Stomach (tissue), 9 donors: ENCODE measurements around the gene KCNT1. TPM values are rescaled to one million over a fixed set of nuclear protein-coding genes. Genes with fewer than 3 reads are reported as not detected.

Source experiments
- DNase-seq, 2 donors: peaks; one replicate each; pipeline versions ENCODE4 v3.0.0 to v3.0.0-alpha.2; 2013 to 2019
- H3K27ac ChIP-seq, 5 donors: fragments of 200-600 bp in 4 of 5; sonication (generic) in 4 of 5; one replicate each; pipeline ENCODE4 v1.5.1; 2013 to 2019; ENCODE audit warnings: mild to moderate bottlenecking in 1 of 5, moderate library complexity in 1 of 5
- H3K27me3 ChIP-seq, 3 donors: fragments of 200-600 bp; sonication (generic); one replicate each; pipeline ENCODE4 v1.5.1; 2017 to 2019; ENCODE audit warnings: mixed run types in 1 of 3
- H3K36me3 ChIP-seq, 4 donors: fragments of 200-600 bp; sonication (generic); 1 replicate in 3 of 4; 2 replicates in 1 of 4; pipeline ENCODE4 v1.5.1; 2016 to 2019
- H3K4me1 ChIP-seq, 4 donors: fragments of 200-600 bp; sonication (generic); one replicate each; pipeline ENCODE4 v1.5.1; 2016 to 2019
- H3K4me3 ChIP-seq, 4 donors: fragments of 200-600 bp; sonication (generic) in 3 of 4; one replicate each; pipeline ENCODE4 v1.5.1; 2016 to 2019; ENCODE audit warnings: mild to moderate bottlenecking in 1 of 4
- H3K9me3 ChIP-seq, 4 donors: fragments of 200-600 bp; sonication (generic); one replicate each; pipeline ENCODE4 v1.5.1; 2016 to 2019
- EP300 ChIP-seq: sonication (generic); formaldehyde crosslinking; IDR thresholded peaks from one replicate; pipeline ENCODE4 v1.6.1; 2017; ENCODE audit warnings: antibody characterized with exemption
- POLR2A ChIP-seq, 4 donors: fragments of 450-650 bp; IDR thresholded peaks; one replicate each; pipeline ENCODE4 v1.6.1; 2016; ENCODE audit warnings: antibody characterized with exemption in 4 of 4, control low read depth in 2 of 4, mild to moderate bottlenecking in 1 of 4, moderate library complexity in 1 of 4
- POLR2AphosphoS5 ChIP-seq, 3 donors: sonication (generic); formaldehyde crosslinking; IDR thresholded peaks; one replicate each; pipeline ENCODE4 v1.6.1; 2016; ENCODE audit warnings: antibody characterized with exemption in 3 of 3
- WGBS, 5 donors: extraction: QIAGEN DNeasy Blood & Tissue Kit in 3 of 5; methylation state at CpG; one replicate each; pipeline versions ENCODE4 v1.1.5 to v1.1.7; 2013 to 2018; 5-methylcytosine and 5-hydroxymethylcytosine counted together
- intact Hi-C: fragments of 100-400 bp; cut with DNase I; formaldehyde crosslinking; loops from one replicate; pipeline ENCODE4 v1.15.1; 2023; ENCODE audit warnings: low total_unique reads
- polyA plus RNA-seq, 3 donors: library from polyadenylated mRNA; stranded (reverse); fragments of 200-250 nt; gene quantifications; one replicate each; pipeline ENCODE4 v1.2.3, GENCODE V29; 2013
- total RNA-seq, 5 donors: library from RNA; depleted of rRNA; stranded (reverse); fragments of >200 nt; gene quantifications; one replicate each; pipeline versions ENCODE4 v1.1.0 to v1.2.3, GENCODE V29; 2014 to 2016
- TF ChIP-seq, protein P1 (sequence below), 7 experiments: fragments of 450-650 bp in 4 of 7; fragments of 200-600 bp in 3 of 7; sonication (generic) in 3 of 7; IDR thresholded peaks; one replicate each; pipeline ENCODE4 v1.5.1; 2016 to 2019; ENCODE audit warnings: antibody characterized with exemption in 7 of 7, control low read depth in 2 of 7, mild to moderate bottlenecking in 1 of 7
- donor health status: healthy with polysubstance abuse.
- donor health status: Bipolar disorder and iron deficiency.
- donor health status: healthy.

The KCNT1 gene
- total and polyA plus RNA-seq, 8 donors = 0.10 to 12.9 (median 0.37) TPM; not detected in 4

DNA sequence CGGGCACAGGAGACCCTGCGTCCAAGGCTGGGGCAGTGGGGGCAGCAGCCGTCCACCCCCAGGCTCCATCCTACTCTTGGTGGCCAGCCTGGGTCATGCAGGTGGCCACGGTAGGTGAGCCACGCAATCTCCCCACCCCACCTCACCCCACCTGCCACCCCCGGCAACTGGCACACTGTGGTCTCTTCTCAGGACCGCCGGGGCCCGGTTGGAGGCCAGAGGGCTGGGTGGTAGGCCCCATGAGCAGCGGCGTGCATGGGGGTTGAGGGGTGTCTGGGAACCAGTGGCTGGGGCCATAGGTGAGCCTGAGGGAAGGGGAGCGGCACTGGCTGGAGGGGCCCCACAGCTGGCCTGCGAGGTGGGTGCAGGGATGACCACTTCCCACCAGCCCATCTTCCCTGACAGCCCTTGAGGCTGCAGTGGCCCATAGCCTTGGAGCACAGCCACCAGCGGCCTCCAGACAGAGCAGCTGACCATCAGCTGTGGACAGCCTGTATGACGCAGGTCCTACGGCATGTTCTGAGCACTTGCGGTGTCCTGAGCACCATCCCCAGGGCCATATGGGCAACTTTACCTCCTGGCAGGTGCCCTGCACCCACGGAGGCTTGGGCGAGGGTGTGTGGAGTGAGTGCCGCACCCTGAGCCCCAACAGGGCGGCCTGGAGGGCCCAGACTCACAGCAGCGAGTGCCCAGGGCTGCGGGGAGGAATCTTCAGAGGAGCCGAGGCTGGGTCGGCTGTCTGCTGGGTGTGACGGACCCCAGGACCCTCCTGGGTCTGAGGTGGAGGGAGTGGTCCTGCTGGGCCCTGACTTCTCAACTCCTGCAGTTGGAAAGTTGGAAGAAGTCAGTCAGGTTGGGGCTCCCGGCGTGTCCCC lies 47.4 kb downstream of the KCNT1 start:
- H3K36me3 ChIP-seq = no peaks in the 10 kb centered on the region
- H3K4me3 ChIP-seq = no peak overlapping the region
- no peaks in the 10 kb centered on the region for H3K9me3 ChIP-seq
- H3K4me1 ChIP-seq = no peaks in the 10 kb centered on the region
- intact Hi-C loops = no loop called here
- H3K27ac ChIP-seq = no peak overlapping the region
- TF ChIP-seq POLR2AphosphoS5 (IDR thresholded peaks at IDR 0.05) = no peak
- peaks cover 0 to 63% (median 3%) of the 10 kb centered on the region in 3 donors for H3K27me3 ChIP-seq
- 78 to 85% (median 83%) methylated on average over 15 to 28 of the region's 28 CpGs for WGBS, 5 donors
- no peak for DNase-seq

DNA sequence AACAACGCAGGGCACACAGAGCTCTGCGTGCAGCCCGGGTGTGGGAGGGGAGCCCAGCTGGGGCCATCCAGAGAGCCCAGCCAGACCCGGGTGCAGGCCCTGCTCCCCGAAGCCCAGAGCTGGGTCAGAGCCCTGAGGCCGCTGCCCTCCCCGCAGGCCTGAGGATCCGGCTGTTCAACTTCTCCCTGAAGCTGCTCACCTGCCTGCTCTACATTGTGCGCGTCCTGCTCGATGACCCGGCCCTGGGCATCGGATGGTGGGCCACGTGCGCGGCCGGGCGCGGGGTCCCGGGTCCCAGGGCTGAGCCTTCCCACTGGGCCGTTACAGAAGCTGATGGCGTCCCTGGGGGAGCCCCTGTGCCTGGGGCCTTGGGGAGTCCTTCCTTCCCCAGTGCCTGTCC lies 48.8 kb downstream of the KCNT1 start:
- peaks cover 0 to 13% (median 5%) of the 10 kb centered on the region in 4 donors for H3K9me3 ChIP-seq
- intact Hi-C loops = no loop called here
- H3K27ac ChIP-seq = no peak overlapping the region
- WGBS, 5 donors = 80 to 89% (median 84%) methylated on average over 11 to 22 of the region's 22 CpGs
- H3K36me3 ChIP-seq = no peaks in the 10 kb centered on the region
- H3K4me1 ChIP-seq = no peaks in the 10 kb centered on the region
- TF ChIP-seq, protein P1, sequence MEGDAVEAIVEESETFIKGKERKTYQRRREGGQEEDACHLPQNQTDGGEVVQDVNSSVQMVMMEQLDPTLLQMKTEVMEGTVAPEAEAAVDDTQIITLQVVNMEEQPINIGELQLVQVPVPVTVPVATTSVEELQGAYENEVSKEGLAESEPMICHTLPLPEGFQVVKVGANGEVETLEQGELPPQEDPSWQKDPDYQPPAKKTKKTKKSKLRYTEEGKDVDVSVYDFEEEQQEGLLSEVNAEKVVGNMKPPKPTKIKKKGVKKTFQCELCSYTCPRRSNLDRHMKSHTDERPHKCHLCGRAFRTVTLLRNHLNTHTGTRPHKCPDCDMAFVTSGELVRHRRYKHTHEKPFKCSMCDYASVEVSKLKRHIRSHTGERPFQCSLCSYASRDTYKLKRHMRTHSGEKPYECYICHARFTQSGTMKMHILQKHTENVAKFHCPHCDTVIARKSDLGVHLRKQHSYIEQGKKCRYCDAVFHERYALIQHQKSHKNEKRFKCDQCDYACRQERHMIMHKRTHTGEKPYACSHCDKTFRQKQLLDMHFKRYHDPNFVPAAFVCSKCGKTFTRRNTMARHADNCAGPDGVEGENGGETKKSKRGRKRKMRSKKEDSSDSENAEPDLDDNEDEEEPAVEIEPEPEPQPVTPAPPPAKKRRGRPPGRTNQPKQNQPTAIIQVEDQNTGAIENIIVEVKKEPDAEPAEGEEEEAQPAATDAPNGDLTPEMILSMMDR (IDR thresholded peaks at IDR 0.05) = no peak
- TF ChIP-seq EP300 = no peak
- TF ChIP-seq POLR2AphosphoS5 (IDR thresholded peaks at IDR 0.05) = no peak
- no peak for TF ChIP-seq POLR2A (IDR thresholded peaks at IDR 0.05)
- H3K27me3 ChIP-seq = peaks cover 0 to 55% (median 3%) of the 10 kb centered on the region in 3 donors
- no peak overlapping the region for H3K4me3 ChIP-seq
- no peak for DNase-seq

DNA sequence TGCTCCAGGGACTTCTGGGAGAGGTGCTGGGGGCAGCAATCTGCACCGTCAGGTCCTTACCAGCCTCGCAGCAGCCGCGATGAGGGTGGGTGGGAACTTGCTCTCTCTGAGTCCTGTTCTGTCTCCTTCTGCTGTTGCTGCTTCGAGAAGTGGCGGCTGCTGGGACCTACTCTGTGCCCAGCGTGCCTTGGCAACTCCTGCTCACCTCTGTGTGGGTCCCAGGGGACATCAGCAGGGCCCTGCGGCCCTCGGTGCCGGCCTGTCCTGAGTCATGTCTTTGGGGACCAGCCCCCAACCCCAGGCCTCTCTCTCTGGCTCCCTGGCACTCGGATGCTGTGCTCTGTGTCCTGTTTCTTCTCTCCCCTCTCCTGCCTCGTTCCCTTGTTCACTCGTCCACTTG lies 49.5 kb downstream of the KCNT1 start:
- 55 to 71% (median 62%) methylated on average over 11 to 13 of the region's 13 CpGs for WGBS, 5 donors
- intact Hi-C loops = no loop called here
- Histone ChIP-seq H3K4me3 (no peak overlapping the region), H3K27me3 (peaks cover 0 to 49% (median 3%) of the 10 kb centered on the region in 3 donors), H3K36me3 (no peaks in the 10 kb centered on the region), H3K27ac (no peak overlapping the region), H3K9me3 (peaks cover 0 to 14% (median 6%) of the 10 kb centered on the region in 4 donors), H3K4me1 (no peaks in the 10 kb centered on the region)
- DNase-seq = no peak
- no peak for TF ChIP-seq POLR2AphosphoS5 (IDR thresholded peaks at IDR 0.05)
- TF ChIP-seq, protein P1 (IDR thresholded peaks at IDR 0.05) = no peak
- no peak for TF ChIP-seq POLR2A (IDR thresholded peaks at IDR 0.05)
- TF ChIP-seq EP300 = no peak

DNA sequence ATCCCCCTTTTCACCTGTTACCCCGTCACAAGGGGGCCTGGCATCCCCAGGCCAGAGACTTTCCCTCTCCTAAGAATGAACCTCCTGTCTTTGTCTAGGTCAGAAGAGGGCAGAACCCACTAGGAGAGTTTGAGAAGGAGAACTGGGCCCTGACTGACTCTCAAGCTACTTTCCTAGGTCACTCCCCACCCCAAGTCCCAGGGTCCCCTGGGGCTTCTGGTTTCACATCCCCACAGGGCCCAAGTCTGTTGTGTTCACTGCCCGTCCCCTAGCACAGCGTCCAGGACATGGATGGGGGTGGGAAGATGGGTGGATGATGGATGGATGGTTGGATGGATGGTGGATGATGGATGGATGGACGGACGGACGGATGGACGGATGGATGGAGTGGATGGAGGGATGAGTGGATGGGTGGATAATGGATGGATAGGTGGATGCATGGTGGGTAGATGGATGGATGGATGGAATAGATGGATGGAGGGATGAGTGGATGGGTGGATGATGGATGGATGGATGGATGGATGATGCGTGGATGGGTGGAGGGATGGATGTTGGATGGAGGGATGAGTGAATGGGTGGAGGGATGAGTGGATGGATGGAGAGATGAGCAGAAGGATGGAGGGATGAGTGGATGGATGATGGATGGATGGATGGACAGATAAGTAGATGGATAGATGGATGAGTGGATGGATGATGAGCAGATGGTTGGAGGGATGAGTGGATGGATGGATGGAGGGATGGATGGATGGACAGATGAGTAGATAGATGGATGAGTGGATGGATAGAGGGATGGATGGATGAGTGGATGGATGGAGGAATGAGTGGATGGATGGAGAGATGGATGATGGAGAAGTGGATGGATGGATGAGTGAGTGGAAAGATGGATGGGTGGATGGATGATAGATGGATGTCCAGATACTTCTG lies 50.6 kb downstream of the KCNT1 start:
- TF ChIP-seq POLR2A (IDR thresholded peaks at IDR 0.05) = no peak
- TF ChIP-seq, protein P1 (IDR thresholded peaks at IDR 0.05) = no peak

More for the DNA sequence above, 50.6 kb downstream of the KCNT1 start:
- Histone ChIP-seq H3K4me3 (no peak overlapping the region), H3K27me3 (peaks cover 0 to 39% (median 3%) of the 10 kb centered on the region in 3 donors), H3K36me3 (no peaks in the 10 kb centered on the region), H3K27ac (no peak overlapping the region), H3K4me1 (no peaks in the 10 kb centered on the region), H3K9me3 (peaks cover 0 to 14% (median 6%) of the 10 kb centered on the region in 4 donors)
- intact Hi-C loops = no loop called here
- 86 to 90% (median 88%) methylated on average over 8 of the region's 8 CpGs for WGBS, 5 donors
- no peak for DNase-seq
